ENCODE results near the gene STX8.
"Not testable (repeated sequence)": the region's sequence is repeated elsewhere in the genome, so short reads cannot be mapped to it uniquely, and the experiment has no call there.

Gene STX8

GRCh38 chr17:9575381-9576101 is at the start of gene STX8:
Gene STX8, minus strand, starts transcription at chr17:9575820. Its CDS starts 12 bp downstream, at chr17:9575808.
- ChIA-PET CTCF (interaction anchor here (0.7 kb wide), 1 partner anchor 279 kb away, joined by 3 read pairs; no protein-coding TSS in a partner anchor), POLR2A (interaction anchor here (1.4 to 1.9 kb wide), 3 partner anchors 10 to 193 kb away, joined by 3 to 11 read pairs (median 5); no protein-coding TSS in a partner anchor)
- TF ChIP-seq HDGF (IDR thresholded peaks at IDR 0.05; ENCODE audit: borderline replicate concordance) = no peak
- peak; percentile 43; the same call in 1 of the 2 replicates for TF ChIP-seq L3MBTL2 (conservative IDR thresholded peaks at IDR 0.05)
- DNase-seq (ENCODE audit: extremely low spot score) = peak; percentile 75

- POLR2A ChIA-PET = no interaction called here
- CTCF ChIA-PET = no interaction called here
- DNase-seq (ENCODE audit: extremely low spot score) = no peak
- TF ChIP-seq FOXK2 (IDR thresholded peaks at IDR 0.05) = no peak
- TF ChIP-seq L3MBTL2 (conservative IDR thresholded peaks at IDR 0.05) = no peak
- TF ChIP-seq PKNOX1 (IDR thresholded peaks at IDR 0.05) = no peak
- no peak for TF ChIP-seq TARDBP (IDR thresholded peaks at IDR 0.05)
- TF ChIP-seq NFRKB (IDR thresholded peaks at IDR 0.05) = no peak
- TF ChIP-seq ELF4 (IDR thresholded peaks at IDR 0.05) = no peak
- no peak for TF ChIP-seq CTBP1 (IDR thresholded peaks at IDR 0.05; ENCODE audit: borderline replicate concordance)
- TF ChIP-seq BHLHE40 (IDR thresholded peaks at IDR 0.05; ENCODE audit: borderline replicate concordance) = no peak
- TF ChIP-seq SUZ12 (IDR thresholded peaks at IDR 0.05) = no peak
- no peak for TF ChIP-seq HDGF (IDR thresholded peaks at IDR 0.05; ENCODE audit: borderline replicate concordance)
- no peak for TF ChIP-seq FOXA1 (IDR thresholded peaks at IDR 0.05)
These were observed 47.3 kb upstream of the STX8 start for GRCh38 chr17:9622961-9623360.

- ChIA-PET POLR2A (no interaction called here), CTCF (no interaction called here)
- no peak for DNase-seq (ENCODE audit: extremely low spot score)
- TF ChIP-seq FOXM1 (IDR thresholded peaks at IDR 0.05; ENCODE audit: borderline replicate concordance) (no peak), PKNOX1 (IDR thresholded peaks at IDR 0.05) (no peak), BHLHE40 (IDR thresholded peaks at IDR 0.05; ENCODE audit: borderline replicate concordance) (no peak), SP1 (IDR thresholded peaks at IDR 0.05) (no peak), CTBP1 (IDR thresholded peaks at IDR 0.05; ENCODE audit: borderline replicate concordance) (no peak), FOXK2 (IDR thresholded peaks at IDR 0.05) (no peak), L3MBTL2 (conservative IDR thresholded peaks at IDR 0.05) (no peak), FOXA1 (IDR thresholded peaks at IDR 0.05) (no peak), HDGF (IDR thresholded peaks at IDR 0.05; ENCODE audit: borderline replicate concordance) (no peak), LEF1 (IDR thresholded peaks at IDR 0.05; ENCODE audit: borderline replicate concordance) (no peak), TARDBP (IDR thresholded peaks at IDR 0.05) (no peak), ARNT (IDR thresholded peaks at IDR 0.05) (no peak), SUZ12 (IDR thresholded peaks at IDR 0.05) (no peak), NFRKB (IDR thresholded peaks at IDR 0.05) (no peak), ZNF384 (IDR thresholded peaks at IDR 0.05) (no peak), ELF4 (IDR thresholded peaks at IDR 0.05) (no peak)
These were observed 39.9 kb upstream of the STX8 start for GRCh38 chr17:9615486-9615885.

- ChIA-PET POLR2A (no interaction called here), CTCF (no interaction called here)
- DNase-seq (ENCODE audit: extremely low spot score) = no peak
- no peak for TF ChIP-seq LEF1 (IDR thresholded peaks at IDR 0.05; ENCODE audit: borderline replicate concordance)
These were observed 36.4 kb upstream of the STX8 start for GRCh38 chr17:9612006-9612405.

GRCh38 chr17:9611557-9611956 is 35.9 kb upstream of the STX8 start:
- ChIA-PET CTCF (no interaction called here), POLR2A (no interaction called here)
- TF ChIP-seq SP1 (IDR thresholded peaks at IDR 0.05) = no peak
- no peak for TF ChIP-seq FOXK2 (IDR thresholded peaks at IDR 0.05)
- TF ChIP-seq FOXA1 (IDR thresholded peaks at IDR 0.05) = no peak
- no peak for TF ChIP-seq ARNT (IDR thresholded peaks at IDR 0.05)
- DNase-seq (ENCODE audit: extremely low spot score) = no peak

- DNase-seq (ENCODE audit: extremely low spot score); POLR2A ChIA-PET: not testable (repeated sequence)
- CTCF ChIA-PET = interaction anchor here (0.7 kb wide), 1 partner anchor 30 kb away, joined by 3 read pairs; no protein-coding TSS in a partner anchor
These were observed 31.4 kb upstream of the STX8 start for GRCh38 chr17:9607058-9607457.

- TF ChIP-seq HDGF (IDR thresholded peaks at IDR 0.05; ENCODE audit: borderline replicate concordance) (no peak), ARNT (IDR thresholded peaks at IDR 0.05) (no peak)
- DNase-seq (ENCODE audit: extremely low spot score) = no peak
- CTCF ChIA-PET = interaction anchor here (0.7 kb wide), 1 partner anchor 29 kb away, joined by 3 read pairs; no protein-coding TSS in a partner anchor
- POLR2A ChIA-PET = no interaction called here
These were observed 30.8 kb upstream of the STX8 start for GRCh38 chr17:9606453-9606852.

- DNase-seq (ENCODE audit: extremely low spot score); POLR2A ChIA-PET; CTCF ChIA-PET: not testable (repeated sequence)
These were observed 29.0 kb upstream of the STX8 start for GRCh38 chr17:9604583-9604982.
